Activated CD4-positive, alpha-beta T cell treated with anti-CD3 and anti-CD28 coated beads for 24 hours (primary cell): ENCODE results near the gene NLRC5.
A peak's percentile ranks its signal among the peaks of the same experiment; 100 is the strongest.

Source experiments
- DNase-seq, 2 donors: peaks; one replicate each; pipeline ENCODE4 v3.0.0-alpha.2; 2020; ENCODE audit warnings: low read depth in 2 of 2

The NLRC5 gene, protein sequence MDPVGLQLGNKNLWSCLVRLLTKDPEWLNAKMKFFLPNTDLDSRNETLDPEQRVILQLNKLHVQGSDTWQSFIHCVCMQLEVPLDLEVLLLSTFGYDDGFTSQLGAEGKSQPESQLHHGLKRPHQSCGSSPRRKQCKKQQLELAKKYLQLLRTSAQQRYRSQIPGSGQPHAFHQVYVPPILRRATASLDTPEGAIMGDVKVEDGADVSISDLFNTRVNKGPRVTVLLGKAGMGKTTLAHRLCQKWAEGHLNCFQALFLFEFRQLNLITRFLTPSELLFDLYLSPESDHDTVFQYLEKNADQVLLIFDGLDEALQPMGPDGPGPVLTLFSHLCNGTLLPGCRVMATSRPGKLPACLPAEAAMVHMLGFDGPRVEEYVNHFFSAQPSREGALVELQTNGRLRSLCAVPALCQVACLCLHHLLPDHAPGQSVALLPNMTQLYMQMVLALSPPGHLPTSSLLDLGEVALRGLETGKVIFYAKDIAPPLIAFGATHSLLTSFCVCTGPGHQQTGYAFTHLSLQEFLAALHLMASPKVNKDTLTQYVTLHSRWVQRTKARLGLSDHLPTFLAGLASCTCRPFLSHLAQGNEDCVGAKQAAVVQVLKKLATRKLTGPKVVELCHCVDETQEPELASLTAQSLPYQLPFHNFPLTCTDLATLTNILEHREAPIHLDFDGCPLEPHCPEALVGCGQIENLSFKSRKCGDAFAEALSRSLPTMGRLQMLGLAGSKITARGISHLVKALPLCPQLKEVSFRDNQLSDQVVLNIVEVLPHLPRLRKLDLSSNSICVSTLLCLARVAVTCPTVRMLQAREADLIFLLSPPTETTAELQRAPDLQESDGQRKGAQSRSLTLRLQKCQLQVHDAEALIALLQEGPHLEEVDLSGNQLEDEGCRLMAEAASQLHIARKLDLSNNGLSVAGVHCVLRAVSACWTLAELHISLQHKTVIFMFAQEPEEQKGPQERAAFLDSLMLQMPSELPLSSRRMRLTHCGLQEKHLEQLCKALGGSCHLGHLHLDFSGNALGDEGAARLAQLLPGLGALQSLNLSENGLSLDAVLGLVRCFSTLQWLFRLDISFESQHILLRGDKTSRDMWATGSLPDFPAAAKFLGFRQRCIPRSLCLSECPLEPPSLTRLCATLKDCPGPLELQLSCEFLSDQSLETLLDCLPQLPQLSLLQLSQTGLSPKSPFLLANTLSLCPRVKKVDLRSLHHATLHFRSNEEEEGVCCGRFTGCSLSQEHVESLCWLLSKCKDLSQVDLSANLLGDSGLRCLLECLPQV (N-terminal part only)

GRCh38 chr16:56988948-56989945 is at the start of gene NLRC5:
Gene NLRC5 (plus strand): TSS chr16:56989557. CDS start chr16:57020713, 31,156 bp downstream.
- peak; percentile 84 to 90 for DNase-seq

GRCh38 chr16:56939801-56940200 is 49.6 kb upstream of the NLRC5 start:
- DNase-seq: no peak

GRCh38 chr16:56941092-56941491 is 48.3 kb upstream of the NLRC5 start:
- no peak for DNase-seq

DNA sequence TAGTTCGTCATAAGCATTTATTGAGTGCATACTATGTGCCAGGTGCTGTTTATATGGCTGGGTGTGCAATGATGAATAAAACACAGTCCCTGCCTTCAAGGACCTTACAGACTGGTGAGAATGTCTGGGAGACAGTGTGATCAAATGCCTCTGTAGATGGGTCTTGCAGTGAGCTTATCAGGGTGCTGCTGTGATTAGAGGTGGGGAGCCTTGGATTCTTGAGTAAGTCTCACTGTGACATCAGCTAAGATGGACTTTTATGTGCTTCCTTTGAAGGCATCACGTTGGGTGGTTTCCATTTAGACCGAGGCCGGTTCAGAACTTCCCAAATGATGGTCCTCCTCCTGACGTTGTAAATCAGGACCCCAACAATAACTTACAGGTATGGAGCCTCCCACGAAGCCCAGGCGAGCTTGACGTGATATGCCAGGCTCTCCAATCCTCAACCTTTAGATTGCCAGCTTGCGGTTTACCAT is 47.5 kb upstream of the NLRC5 start:
- no peak for DNase-seq

- DNase-seq: no peak
These were observed 45.5 kb upstream of the NLRC5 start for GRCh38 chr16:56943761-56944375.

- DNase-seq: no peak
These were observed 44.2 kb upstream of the NLRC5 start for GRCh38 chr16:56944954-56945839.

GRCh38 chr16:56945847-56946527 is 43.4 kb upstream of the NLRC5 start:
- DNase-seq: no peak

GRCh38 chr16:56946767-56947603 is 42.4 kb upstream of the NLRC5 start:
- no peak for DNase-seq

- DNase-seq: no peak
These were observed 41.8 kb upstream of the NLRC5 start for GRCh38 chr16:56947604-56947995.

GRCh38 chr16:56948234-56948633 is 41.1 kb upstream of the NLRC5 start:
- DNase-seq: no peak

DNA sequence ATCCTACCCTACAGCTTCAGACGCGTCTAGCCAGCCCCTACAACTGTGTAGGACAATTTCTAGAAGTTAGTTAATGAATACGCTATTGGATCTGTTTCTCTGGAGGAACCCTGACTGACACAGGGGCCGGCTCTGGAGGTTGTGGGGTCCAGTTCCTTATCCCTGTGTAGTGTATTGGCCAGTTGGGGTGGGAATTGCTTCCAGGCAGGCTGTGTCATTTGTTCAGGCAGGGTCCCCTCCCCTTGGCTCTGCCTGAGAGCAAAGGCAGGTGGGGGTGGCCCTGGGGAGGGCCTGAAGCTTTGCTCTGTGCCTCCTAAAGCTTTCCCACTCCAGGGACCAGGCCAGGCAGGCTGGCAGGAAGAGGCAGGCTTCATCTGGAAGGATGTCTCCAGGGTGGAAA is 39.3 kb upstream of the NLRC5 start:
- no peak for DNase-seq

GRCh38 chr16:56950455-56950854 is 38.9 kb upstream of the NLRC5 start:
- no peak for DNase-seq

DNA sequence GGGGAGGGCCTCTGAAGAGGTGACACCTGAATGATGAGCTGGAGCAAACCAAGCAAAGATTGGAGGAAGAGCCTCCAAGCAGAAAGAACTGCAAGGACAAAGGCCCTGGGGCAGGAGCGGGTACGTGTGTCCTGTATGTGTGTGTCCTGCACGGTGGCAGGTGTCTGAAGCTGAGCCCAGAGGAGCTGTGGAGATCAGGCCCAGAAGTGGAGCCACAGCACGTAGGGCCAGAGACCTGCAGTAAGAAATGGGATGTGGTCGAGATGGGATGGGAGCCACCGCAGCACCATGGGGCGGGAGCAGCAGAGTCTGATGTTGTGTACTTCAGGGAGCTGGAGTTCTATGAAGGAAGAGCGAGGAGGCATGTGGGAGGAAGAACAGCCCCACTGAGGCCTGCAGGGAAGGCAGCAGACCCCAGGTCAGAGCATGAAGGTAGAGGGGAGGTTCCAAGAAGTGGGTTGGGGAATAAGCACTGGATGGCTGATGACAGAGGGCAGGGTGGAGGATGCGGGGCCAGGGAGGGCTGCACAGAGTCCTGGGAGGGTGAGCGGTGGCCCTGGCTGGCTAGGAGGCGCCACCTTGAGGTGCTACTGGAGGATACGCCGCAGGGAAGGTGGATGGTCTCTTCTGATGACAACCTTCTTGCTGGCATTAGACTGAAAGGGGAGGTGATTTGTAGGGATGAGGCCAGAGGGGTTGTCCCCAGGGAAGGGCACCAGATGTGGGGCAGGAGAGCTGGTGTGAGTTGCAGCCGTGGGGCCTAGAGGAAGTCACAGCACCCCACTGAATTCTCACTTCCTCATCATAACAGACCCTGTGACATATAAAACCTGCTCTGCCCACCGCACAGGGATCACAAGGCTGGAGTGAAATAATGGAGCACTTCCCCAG is 38.2 kb upstream of the NLRC5 start:
- DNase-seq: peak in 1 of 2 donors; percentile 52

- DNase-seq: no peak
These were observed 36.4 kb upstream of the NLRC5 start for GRCh38 chr16:56953006-56953405.

- no peak for DNase-seq
These were observed 33.3 kb upstream of the NLRC5 start for GRCh38 chr16:56956076-56956475.

GRCh38 chr16:56956756-56957155 is 32.6 kb upstream of the NLRC5 start:
- no peak for DNase-seq
